Chondrocyte (in vitro differentiated cells): ENCODE results near the gene GRAP2. TPM values are rescaled to one million over a fixed set of nuclear protein-coding genes. Genes with fewer than 3 reads are reported as not detected.

Source experiments
- DNase-seq: peaks from one replicate; pipeline ENCODE4 v3.0.0; 2021; ENCODE audit warnings: mixed read lengths, low spot score
- H3K27ac Mint-ChIP-seq: one replicate; pipeline ENCODE4 v1.8.0; 2021; ENCODE audit warnings: mild to moderate bottlenecking, moderate library complexity, mixed read lengths; ENCODE audit not compliant: unreplicated experiment
- H3K27me3 Mint-ChIP-seq: 2 replicates; pipeline ENCODE4 v1.8.0; 2021; ENCODE audit warnings: low read depth, mixed read lengths
- H3K36me3 Mint-ChIP-seq: 2 replicates; pipeline ENCODE4 v1.8.0; 2021; ENCODE audit warnings: low read depth, mixed read lengths
- H3K4me1 Mint-ChIP-seq: 2 replicates; pipeline ENCODE4 v1.8.0; 2021; ENCODE audit warnings: low read depth, mild to moderate bottlenecking, mixed read lengths
- H3K4me3 Mint-ChIP-seq: one replicate; pipeline ENCODE4 v1.8.0; 2021; ENCODE audit warnings: mild to moderate bottlenecking, moderate library complexity, mixed read lengths; ENCODE audit not compliant: unreplicated experiment
- H3K9me3 Mint-ChIP-seq: 2 replicates; pipeline ENCODE4 v1.8.0; 2021; ENCODE audit warnings: low read depth, mixed read lengths
- total RNA-seq: library from RNA; stranded (reverse); gene quantifications from 3 replicates; pipeline ENCODE4 v1.2.1, GENCODE V29; 2021
- TF ChIP-seq, protein P1 (sequence below): fragments of 200-600 bp; sonication (generic); IDR thresholded peaks from 2 replicates; pipeline ENCODE4 v1.5.0; 2021; ENCODE audit warnings: antibody characterized with exemption, mild to moderate bottlenecking, moderate library complexity

The GRAP2 gene
- total RNA-seq, 1 donor from 2014 or later: not detected

DNA sequence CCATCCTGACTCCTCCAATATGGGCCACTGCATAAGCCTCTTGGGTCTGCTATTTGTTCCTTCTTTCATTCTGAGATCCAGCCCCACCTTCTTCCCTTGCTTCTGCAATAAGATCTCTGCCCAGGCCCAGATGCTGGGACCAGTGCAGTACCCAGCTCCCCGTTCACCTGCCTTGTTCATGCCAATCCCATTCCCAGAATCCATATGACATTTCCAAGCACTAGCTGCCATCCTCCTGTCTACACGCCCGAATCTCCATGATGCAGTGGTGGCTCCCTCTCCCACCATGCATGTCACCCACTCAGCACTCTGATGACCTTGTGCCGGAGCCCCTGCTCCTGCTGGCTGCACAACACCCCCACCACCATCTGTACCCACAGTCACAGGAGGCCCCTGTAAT, 82.5 kb downstream of the GRAP2 start:
- H3K27ac Mint-ChIP-seq: no peak overlapping the region
- no peaks in the 10 kb centered on the region for H3K36me3 Mint-ChIP-seq
- DNase-seq: no peak
- H3K4me1 Mint-ChIP-seq: peaks cover 6% of the 10 kb centered on the region
- H3K4me3 Mint-ChIP-seq: no peak overlapping the region
- H3K27me3 Mint-ChIP-seq: peaks cover 7% of the 10 kb centered on the region
- TF ChIP-seq, protein P1, sequence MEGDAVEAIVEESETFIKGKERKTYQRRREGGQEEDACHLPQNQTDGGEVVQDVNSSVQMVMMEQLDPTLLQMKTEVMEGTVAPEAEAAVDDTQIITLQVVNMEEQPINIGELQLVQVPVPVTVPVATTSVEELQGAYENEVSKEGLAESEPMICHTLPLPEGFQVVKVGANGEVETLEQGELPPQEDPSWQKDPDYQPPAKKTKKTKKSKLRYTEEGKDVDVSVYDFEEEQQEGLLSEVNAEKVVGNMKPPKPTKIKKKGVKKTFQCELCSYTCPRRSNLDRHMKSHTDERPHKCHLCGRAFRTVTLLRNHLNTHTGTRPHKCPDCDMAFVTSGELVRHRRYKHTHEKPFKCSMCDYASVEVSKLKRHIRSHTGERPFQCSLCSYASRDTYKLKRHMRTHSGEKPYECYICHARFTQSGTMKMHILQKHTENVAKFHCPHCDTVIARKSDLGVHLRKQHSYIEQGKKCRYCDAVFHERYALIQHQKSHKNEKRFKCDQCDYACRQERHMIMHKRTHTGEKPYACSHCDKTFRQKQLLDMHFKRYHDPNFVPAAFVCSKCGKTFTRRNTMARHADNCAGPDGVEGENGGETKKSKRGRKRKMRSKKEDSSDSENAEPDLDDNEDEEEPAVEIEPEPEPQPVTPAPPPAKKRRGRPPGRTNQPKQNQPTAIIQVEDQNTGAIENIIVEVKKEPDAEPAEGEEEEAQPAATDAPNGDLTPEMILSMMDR: no peak
- no peaks in the 10 kb centered on the region for H3K9me3 Mint-ChIP-seq

DNA sequence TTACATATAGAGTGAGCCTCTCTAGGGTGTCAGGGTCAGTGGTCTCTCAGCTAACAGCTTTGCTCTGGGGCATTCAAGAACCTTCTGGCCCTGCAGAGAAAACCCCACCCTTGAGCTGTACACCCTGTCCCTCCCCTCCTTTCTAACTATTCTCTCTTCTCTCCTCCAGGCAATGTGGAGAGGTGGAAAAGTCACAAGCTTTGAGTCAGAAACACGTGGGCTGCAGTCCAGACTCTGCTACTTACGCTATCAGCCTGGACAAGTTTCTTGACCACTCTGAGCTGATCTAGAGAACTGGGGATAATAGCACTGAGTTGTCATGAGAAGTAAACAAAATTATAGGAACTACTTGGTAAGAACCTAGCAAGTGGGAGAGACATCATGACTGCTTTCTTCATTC, 83.1 kb downstream of the GRAP2 start:
- TF ChIP-seq, protein P1: no peak
- Mint-ChIP-seq H3K4me1 (peaks cover 6% of the 10 kb centered on the region), H3K9me3 (no peaks in the 10 kb centered on the region), H3K4me3 (no peak overlapping the region), H3K27me3 (peaks cover 14% of the 10 kb centered on the region), H3K27ac (no peak overlapping the region), H3K36me3 (no peaks in the 10 kb centered on the region)
- DNase-seq: no peak

DNA sequence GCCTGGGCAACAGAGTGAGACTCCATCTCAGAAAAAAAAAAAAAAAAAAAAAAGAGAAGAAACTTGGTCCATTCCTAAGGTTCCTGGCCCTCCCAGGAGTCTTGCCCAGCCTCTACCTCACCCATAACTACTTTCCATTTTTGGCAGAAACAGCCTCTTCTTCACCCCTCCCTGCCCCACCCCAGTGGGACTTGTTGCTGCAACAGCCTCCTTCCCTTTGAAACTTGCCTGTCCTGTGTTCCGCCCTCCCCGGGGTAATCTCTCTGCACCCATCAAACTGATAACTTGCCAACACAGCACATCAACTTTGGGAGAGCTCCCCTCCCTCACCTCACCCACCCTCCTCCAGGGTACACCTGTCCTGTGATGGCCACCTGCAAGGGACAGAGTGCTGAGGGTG, 83.9 kb downstream of the GRAP2 start:
- no peak for DNase-seq
- H3K27me3 Mint-ChIP-seq: peaks cover 14% of the 10 kb centered on the region
- TF ChIP-seq, protein P1: no peak
- no peak overlapping the region for H3K27ac Mint-ChIP-seq
- H3K4me3 Mint-ChIP-seq: no peak overlapping the region
- H3K4me1 Mint-ChIP-seq: peaks cover 6% of the 10 kb centered on the region
- no peaks in the 10 kb centered on the region for H3K36me3 Mint-ChIP-seq
- H3K9me3 Mint-ChIP-seq: no peaks in the 10 kb centered on the region

DNA sequence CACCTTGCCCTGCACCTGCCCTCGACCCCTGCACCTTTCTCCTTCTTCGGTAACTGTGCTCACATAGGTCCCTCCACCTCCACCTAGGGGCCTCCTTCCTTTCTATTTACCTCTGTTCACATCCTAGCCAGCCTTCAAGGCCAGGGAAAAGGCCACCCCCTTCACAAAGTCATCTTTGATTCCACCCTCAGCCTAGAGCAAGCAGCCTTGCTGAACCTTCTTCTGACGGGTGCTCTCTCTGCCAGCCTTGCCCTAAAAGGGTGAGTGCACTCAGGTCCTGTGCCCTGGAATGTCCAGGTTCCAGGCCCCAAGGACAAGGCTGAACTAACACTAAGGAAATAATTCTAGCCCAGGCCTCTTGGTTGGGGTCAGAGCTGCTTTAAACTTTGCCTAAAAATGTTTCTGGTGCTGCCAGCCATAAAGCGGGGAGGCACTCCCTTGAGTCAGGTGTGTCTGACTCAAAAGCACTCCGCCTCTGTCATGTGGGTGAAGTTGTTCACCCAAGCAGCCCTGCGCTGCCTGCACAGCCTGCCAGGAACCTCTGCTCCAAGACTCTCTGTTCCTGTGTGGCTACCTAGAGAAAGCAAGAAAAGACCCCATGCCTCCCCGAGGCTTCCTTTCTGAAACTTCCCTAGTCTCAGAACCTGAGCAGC, 84.6 kb downstream of the GRAP2 start:
- H3K4me3 Mint-ChIP-seq: no peak overlapping the region
- H3K36me3 Mint-ChIP-seq: no peaks in the 10 kb centered on the region
- H3K4me1 Mint-ChIP-seq: peaks cover 6% of the 10 kb centered on the region

DNA sequence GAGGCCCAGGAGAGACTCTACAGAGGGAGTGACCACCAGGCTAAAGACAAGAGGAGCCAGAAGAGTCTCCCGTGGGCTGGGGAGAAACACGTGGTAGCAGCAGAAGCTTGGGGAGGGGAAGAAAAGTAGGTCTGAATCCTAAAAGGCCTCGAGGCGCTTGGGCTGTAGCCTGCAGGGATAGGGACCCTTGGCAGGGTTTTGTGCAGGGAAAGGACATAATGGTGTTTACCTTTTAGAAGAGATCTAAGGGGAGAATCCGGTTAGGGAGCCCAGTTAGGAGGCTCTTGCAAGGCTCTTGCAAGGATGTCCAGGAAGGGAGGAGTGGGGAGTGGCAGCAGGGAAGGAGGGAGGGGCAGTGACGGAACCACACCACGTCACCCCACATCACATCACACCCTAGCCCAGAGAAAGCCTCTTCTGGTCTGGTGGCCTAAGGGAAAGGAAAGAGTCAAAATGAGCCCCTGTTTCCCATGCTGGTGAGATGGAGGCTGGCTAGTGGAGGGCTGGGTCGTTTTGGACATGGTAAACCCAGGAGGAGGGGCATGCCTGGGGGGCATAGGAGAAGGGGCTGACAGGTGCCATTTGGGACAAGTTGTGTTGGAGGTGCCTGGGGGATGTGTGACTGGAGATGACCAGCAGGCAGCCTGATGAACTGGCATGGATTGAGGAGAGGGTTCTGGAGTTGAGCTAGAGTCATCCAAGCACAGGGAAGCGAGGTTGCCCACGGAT, 87.7 kb downstream of the GRAP2 start:
- Mint-ChIP-seq H3K4me3 (no peak overlapping the region), H3K4me1 (peaks cover 6% of the 10 kb centered on the region), H3K27ac (no peak overlapping the region), H3K9me3 (no peaks in the 10 kb centered on the region), H3K27me3 (peaks cover 11% of the 10 kb centered on the region), H3K36me3 (no peaks in the 10 kb centered on the region)
- no peak for DNase-seq
- TF ChIP-seq, protein P1: no peak

More for the DNA sequence above, 84.6 kb downstream of the GRAP2 start:
- H3K27ac Mint-ChIP-seq: no peak overlapping the region
- DNase-seq: no peak
- TF ChIP-seq, protein P1: no peak
- no peaks in the 10 kb centered on the region for H3K9me3 Mint-ChIP-seq
- peaks cover 11% of the 10 kb centered on the region for H3K27me3 Mint-ChIP-seq
